SIG-M5 (cell line): Measurements from ENCODE around the gene DSPP.

Experiments used
- DNase-seq: peaks from one replicate; lab custom pipeline; 2025; lab: John Stamatoyannopoulos, UW

The DSPP gene

DNA sequence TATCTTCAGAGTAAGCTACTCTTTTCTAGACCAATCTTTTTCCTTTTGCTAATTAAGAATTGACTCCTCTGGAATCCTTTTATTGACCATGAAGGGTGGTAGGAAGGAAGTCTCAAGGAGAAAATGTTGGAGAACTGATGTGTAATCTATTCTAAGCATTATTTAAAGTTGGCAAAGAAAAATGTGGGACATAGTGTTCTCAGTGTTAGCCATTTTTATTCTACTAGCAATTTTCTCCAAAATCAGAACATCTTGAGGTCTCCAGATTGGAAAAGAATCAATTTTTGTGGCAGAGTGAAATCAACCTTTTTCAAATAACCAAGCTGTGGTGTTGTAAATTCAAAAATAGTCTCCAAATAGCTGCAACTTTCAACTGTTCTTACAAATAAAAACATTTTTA, 23.3 kb downstream of the DSPP start:
- no peak for DNase-seq

DNA sequence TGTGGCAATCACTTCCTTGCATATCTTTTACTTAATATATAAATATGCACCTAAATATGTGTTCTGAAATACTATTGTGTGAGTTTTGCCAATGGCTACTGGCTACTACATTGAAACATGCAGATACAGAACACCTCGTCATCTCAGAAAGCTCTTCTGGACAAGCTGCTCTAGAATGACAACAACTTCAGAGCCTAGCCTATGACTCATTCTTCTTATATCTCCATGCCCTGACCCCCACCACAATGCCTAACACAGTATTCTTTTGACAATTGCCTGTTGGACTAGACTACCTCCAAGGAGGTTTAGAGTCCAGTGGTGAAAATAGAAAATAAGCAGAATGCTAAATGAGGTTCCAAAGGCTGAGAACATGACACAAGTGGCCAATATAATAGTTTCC, 24.1 kb downstream of the DSPP start:
- DNase-seq: no peak

DNA sequence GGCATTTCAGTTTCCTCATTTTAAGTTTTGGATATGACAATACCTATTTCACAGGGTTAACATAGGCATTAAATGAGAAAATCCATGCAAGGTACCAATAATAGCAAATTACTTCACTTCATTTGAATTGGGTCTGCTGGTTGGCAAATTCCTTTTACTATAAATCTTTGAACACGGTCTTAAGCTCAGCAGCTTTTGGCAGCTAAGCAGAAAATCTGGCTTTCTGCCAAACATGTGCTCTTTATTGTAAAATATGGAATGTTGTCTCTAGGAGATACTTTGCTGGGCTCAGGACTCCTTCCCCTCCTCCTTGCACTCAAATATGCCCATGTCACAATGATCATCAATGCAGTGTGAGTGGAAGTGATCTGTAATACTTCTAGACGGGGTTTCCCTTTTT, 24.9 kb downstream of the DSPP start:
- no peak for DNase-seq

DNA sequence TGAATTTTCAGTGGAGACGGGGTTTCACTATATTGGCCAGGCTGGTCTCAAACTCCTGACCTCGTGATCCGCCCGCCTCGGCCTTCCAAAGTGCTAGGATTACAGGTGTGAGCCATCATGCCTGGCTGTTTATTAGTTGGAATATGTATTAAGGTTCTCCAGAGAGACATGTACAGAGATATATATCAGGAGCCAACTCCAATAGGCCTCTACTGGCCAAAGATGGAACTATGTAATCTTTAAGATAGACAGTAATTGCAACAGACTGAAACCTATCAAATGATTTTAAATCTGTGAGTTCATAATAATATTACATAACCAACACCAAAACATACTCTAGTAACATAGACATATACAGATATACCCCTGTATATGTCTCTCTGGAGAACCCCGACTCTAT, 36.0 kb downstream of the DSPP start:
- no peak for DNase-seq

DNA sequence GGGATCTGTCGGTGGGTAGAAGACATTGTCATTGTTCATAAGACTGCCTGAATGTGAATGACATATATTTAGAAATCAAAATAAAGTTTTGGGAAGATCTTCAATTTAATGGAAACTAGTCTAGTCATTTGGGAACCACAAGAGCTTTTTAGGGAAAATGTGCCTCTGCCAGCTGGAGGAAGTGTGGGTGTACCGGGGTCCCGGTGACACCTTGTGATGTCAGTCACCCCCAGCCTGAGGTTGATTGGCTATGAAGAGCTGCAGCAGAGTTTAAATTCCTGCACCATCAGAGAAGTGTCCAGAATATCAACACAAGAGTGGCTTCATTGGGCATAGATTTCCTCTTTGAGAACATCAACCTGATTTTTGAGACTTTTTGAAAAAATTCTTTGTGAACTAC, 41.7 kb downstream of the DSPP start, which contains the start of gene DMP1:
TSS of gene DMP1 (plus strand) at position 301 of the 400 bp plus-strand sequence. CDS start 6,213 bp downstream, outside the sequence.
- no peak for DNase-seq

DNA sequence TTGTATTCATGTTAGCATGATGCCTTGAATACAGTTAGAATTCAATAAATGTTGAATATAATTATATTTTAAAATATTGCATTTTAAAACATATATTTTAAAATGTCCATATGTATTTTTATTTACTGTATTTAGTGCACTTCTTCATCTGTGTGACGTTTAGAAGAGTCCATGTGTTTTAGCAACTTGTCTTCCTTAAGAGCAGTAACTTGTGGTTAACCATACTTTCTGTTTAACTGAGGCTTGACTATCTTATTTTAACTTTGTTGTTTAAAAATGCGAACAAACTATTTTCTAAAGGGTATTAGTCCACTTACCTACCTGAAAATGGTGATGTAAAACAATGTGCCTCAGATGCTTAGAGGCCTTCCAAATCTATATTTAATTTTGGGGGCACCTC, 42.6 kb downstream of the DSPP start:
- no peak for DNase-seq

GRCh38 chr4:87651941-87652340, 43.6 kb downstream of the DSPP start:
- DNase-seq: no peak

GRCh38 chr4:87654487-87655044, 46.2 kb downstream of the DSPP start:
- DNase-seq: no peak

GRCh38 chr4:87657525-87657924, 49.2 kb downstream of the DSPP start:
- DNase-seq: no peak

DNA sequence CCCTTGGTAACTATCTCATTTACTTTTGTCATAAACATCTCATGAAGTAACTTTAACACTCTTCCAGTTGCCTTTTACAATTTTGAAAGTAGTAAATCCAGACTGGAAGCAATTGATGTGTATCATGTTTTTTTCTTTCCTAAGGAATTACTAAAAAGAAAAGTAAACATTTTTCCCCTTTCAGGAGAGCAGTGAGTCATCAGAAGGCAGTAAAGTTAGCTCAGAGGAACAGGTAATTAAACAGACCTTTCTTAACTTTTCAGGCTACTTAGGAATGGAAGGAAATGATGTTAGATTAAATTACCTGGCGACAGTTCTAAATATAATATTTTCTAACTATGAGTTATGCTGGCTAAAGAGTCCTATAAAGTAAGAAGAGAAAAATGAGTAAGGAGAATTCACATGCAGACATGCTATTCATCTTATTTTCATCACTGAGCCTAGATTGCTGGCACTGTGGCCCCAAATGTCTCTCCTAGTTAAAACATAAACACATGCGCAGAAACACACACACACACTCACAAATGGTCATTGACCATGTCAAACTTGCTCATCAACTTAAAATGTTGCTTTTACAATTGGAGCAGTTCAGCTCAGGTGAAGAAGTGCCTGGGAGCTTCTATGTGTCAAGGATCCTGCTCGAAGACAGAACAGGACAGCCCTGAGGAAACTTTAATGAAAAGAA, 51.1 kb downstream of the DSPP start:
- DNase-seq: no peak

DNA sequence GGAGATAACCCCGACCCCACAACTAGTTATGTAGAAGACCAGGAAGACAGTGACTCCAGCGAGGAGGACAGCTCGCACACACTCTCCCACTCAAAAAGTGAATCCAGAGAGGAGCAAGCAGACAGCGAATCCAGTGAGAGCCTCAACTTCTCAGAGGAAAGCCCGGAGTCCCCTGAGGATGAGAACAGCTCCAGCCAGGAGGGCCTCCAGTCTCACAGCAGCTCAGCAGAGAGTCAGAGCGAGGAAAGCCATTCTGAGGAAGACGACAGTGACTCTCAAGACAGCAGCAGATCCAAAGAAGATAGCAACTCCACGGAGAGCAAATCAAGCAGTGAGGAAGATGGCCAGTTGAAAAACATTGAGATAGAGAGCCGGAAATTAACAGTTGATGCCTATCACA, 54.5 kb downstream of the DSPP start:
- no peak for DNase-seq
